GM12891 (cell line): ENCODE results near the gene CORO2B.

Experiments
- PAX5 ChIP-seq: IDR thresholded peaks from 2 replicates; pipeline ENCODE4 v1.6.1; 2011; ENCODE audit warnings: low read length, moderate library complexity, mild to moderate bottlenecking; ENCODE audit not compliant: insufficient read depth, severe bottlenecking
- POLR2A ChIP-seq: IDR thresholded peaks from 2 replicates; pipeline ENCODE4 v1.6.1; 2011; ENCODE audit warnings: low read depth, low read length, control low read depth
- POLR2AphosphoS5 ChIP-seq: IDR thresholded peaks from 2 replicates; pipeline ENCODE4 v1.6.1; 2011; ENCODE audit warnings: low read depth, low read length, control low read depth
- SPI1 ChIP-seq: IDR thresholded peaks from 2 replicates; pipeline ENCODE4 v1.6.1; 2011; ENCODE audit warnings: low read depth, low read length, control low read depth
- TAF1 ChIP-seq: IDR thresholded peaks from 2 replicates; pipeline ENCODE4 v1.6.1; 2011; ENCODE audit warnings: low read depth, low read length, control low read depth

DNA sequence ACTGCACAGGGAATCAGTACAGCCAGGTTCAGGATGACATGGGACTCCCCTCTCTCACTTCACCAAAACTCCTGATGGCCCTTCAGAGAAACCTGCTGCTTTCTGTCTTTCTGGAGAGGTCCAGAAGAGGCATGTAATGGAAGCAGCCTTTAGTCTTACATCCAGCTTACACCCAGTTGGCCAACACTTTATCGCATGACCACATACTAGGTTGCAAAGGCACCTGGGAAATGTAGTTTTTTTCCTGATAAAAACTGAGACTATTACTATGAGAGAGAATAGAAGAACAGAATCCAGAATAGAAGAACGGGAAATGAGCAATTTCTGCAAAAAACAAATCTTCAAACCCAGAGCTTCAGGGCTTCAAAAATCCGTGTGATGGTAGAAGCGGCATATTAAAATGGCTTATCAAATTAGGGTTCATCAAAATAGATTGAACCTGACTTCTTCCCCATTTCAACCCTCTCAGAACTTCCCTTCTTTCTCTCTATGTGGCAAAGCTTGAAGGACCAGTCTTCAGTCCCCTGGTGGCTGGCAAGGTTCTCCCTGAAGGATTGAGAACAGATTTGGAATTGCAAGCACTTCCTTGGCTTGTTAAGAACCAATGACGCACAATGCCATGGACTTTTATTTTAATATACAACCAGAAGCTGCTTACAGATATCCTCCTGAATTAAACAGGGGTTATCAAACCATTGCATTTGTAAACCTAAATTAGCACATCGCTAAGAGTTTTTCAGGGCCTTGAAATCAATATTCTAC is 34.4 kb downstream of the CORO2B start:
- TF ChIP-seq TAF1 (no peak), POLR2A (no peak), POLR2AphosphoS5 (no peak), PAX5 (no peak), SPI1 (no peak)
